Endodermal cell (in vitro differentiated cells): ENCODE measurements around the gene ZNF582. TPM values are rescaled to one million over a fixed set of nuclear protein-coding genes. Genes with fewer than 3 reads are reported as not detected.
A peak's percentile ranks its signal among the peaks of the same experiment; 100 is the strongest.

Experiments
- DNase-seq: peaks from one replicate; pipeline ENCODE4 v3.0.0-alpha.2; 2017
- H3K27ac ChIP-seq: 2 replicates; pipeline ENCODE4 v1.5.1; 2013; ENCODE audit warnings: mild to moderate bottlenecking, low read depth, low read length, moderate library complexity
- H3K27me3 ChIP-seq: 2 replicates; pipeline ENCODE4 v1.6.1; 2013; ENCODE audit warnings: mild to moderate bottlenecking, low read length, moderate library complexity; ENCODE audit not compliant: insufficient read depth, control insufficient read depth, poor library complexity, severe bottlenecking
- H3K36me3 ChIP-seq: 2 replicates; pipeline ENCODE4 v1.7.0; 2013; ENCODE audit warnings: mild to moderate bottlenecking, low read length, moderate library complexity; ENCODE audit not compliant: control insufficient read depth, insufficient read depth
- H3K4me1 ChIP-seq: one replicate; pipeline ENCODE4 v1.7.0; 2013; ENCODE audit warnings: low read length; ENCODE audit not compliant: control insufficient read depth, insufficient read depth
- H3K4me3 ChIP-seq: 2 replicates; pipeline ENCODE4 v1.5.1; 2013; ENCODE audit warnings: mild to moderate bottlenecking, low read length, moderate library complexity
- H3K9ac ChIP-seq: 2 replicates; pipeline ENCODE4 v1.6.1; 2013; ENCODE audit warnings: mild to moderate bottlenecking, low read length, moderate library complexity; ENCODE audit not compliant: poor library complexity, severe bottlenecking; ENCODE audit errors: extremely low read depth
- H3K9me3 ChIP-seq: 2 replicates; pipeline ENCODE4 v1.6.1; 2013; ENCODE audit warnings: mild to moderate bottlenecking, low read length, moderate library complexity; ENCODE audit not compliant: control insufficient read depth
- H3K27ac Mint-ChIP-seq: 2 replicates; pipeline ENCODE4 v1.8.0; 2020; ENCODE audit warnings: mixed read lengths
- H3K27me3 Mint-ChIP-seq: 2 replicates; pipeline ENCODE4 v1.8.0; 2021; ENCODE audit warnings: mild to moderate bottlenecking, mixed read lengths; ENCODE audit not compliant: insufficient read depth
- H3K36me3 Mint-ChIP-seq: 2 replicates; pipeline ENCODE4 v1.8.0; 2020; ENCODE audit warnings: low read depth, mixed read lengths
- H3K4me1 Mint-ChIP-seq: 2 replicates; pipeline ENCODE4 v1.8.0; 2020; ENCODE audit warnings: mixed read lengths
- H3K4me3 Mint-ChIP-seq: 2 replicates; pipeline ENCODE4 v1.8.0; 2020; ENCODE audit warnings: mild to moderate bottlenecking, moderate library complexity, mixed read lengths
- H3K9me3 Mint-ChIP-seq: 2 replicates; pipeline ENCODE4 v1.8.0; 2020; ENCODE audit warnings: mild to moderate bottlenecking, mixed read lengths
- WGBS, 2 experiments: methylation state at CpG; one replicate each; pipeline versions ENCODE4 v1.1.5 to v1.1.7; 2013; ENCODE audit warnings: missing lambda C conversion rate in 2 of 2, mixed read lengths in 1 of 2; ENCODE audit not compliant: insufficient coverage in 1 of 2, insufficient read length in 1 of 2; 5-methylcytosine and 5-hydroxymethylcytosine counted together
- total RNA-seq, 2 donors: library from RNA; stranded (reverse); fragmentation: NEBNext Ultra II Directional in 1 of 2; extraction: Animal tissue kit (Norgen Biotek cat#: 25700) in 1 of 2; gene quantifications; 2 replicates in 1 of 2; 3 replicates in 1 of 2; pipeline ENCODE4 v1.2.1, GENCODE V29; 2021
- TF ChIP-seq, protein P1 (sequence below): fragments of 200-600 bp; sonication (generic); conservative IDR thresholded peaks from 2 replicates; pipeline ENCODE4 v1.5.0; 2021; ENCODE audit warnings: antibody characterized with exemption, mild to moderate bottlenecking

Gene ZNF582
- total RNA-seq, 2 donors from 2014 or later: 6.4 to 6.8 TPM

- H3K36me3 ChIP-seq: no peaks in the 10 kb centered on the region
- no peak overlapping the region for H3K4me3 Mint-ChIP-seq
- no peaks in the 10 kb centered on the region for H3K27me3 Mint-ChIP-seq
- no peak overlapping the region for H3K4me3 ChIP-seq
- H3K9me3 ChIP-seq: peaks cover 26% of the 10 kb centered on the region
- no peaks in the 10 kb centered on the region for H3K4me1 Mint-ChIP-seq
- peaks cover 32% of the 10 kb centered on the region for H3K36me3 Mint-ChIP-seq
- H3K9me3 Mint-ChIP-seq: peaks cover 58% of the 10 kb centered on the region
- no peak overlapping the region for H3K27ac ChIP-seq
- no peak overlapping the region for H3K9ac ChIP-seq
- DNase-seq: no peak
- H3K27me3 ChIP-seq: no peaks in the 10 kb centered on the region
- WGBS, 2 experiments: 100% methylated on average over 1 of the region's 1 CpG; no CpG with 5 or more reads in 1 of the 2 experiments
- TF ChIP-seq, protein P1, sequence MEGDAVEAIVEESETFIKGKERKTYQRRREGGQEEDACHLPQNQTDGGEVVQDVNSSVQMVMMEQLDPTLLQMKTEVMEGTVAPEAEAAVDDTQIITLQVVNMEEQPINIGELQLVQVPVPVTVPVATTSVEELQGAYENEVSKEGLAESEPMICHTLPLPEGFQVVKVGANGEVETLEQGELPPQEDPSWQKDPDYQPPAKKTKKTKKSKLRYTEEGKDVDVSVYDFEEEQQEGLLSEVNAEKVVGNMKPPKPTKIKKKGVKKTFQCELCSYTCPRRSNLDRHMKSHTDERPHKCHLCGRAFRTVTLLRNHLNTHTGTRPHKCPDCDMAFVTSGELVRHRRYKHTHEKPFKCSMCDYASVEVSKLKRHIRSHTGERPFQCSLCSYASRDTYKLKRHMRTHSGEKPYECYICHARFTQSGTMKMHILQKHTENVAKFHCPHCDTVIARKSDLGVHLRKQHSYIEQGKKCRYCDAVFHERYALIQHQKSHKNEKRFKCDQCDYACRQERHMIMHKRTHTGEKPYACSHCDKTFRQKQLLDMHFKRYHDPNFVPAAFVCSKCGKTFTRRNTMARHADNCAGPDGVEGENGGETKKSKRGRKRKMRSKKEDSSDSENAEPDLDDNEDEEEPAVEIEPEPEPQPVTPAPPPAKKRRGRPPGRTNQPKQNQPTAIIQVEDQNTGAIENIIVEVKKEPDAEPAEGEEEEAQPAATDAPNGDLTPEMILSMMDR: no peak
- no peaks in the 10 kb centered on the region for H3K4me1 ChIP-seq
- no peak overlapping the region for H3K27ac Mint-ChIP-seq
Measured at GRCh38 chr19:56355517-56355916, 37.8 kb downstream of the ZNF582 start.

GRCh38 chr19:56351208-56351607 lies 42.1 kb downstream of the ZNF582 start:
- peaks cover 5% of the 10 kb centered on the region for H3K36me3 Mint-ChIP-seq
- TF ChIP-seq, protein P1: no peak
- H3K4me3 Mint-ChIP-seq: no peak overlapping the region
- no peak overlapping the region for H3K4me3 ChIP-seq
- H3K9me3 ChIP-seq: peaks cover 24% of the 10 kb centered on the region
- no peak overlapping the region for H3K27ac ChIP-seq
- no peaks in the 10 kb centered on the region for H3K27me3 Mint-ChIP-seq
- WGBS, 2 experiments: 74 to 79% methylated on average over 5 to 6 of the region's 6 CpGs
- no peak overlapping the region for H3K9ac ChIP-seq
- peaks cover 43% of the 10 kb centered on the region for H3K9me3 Mint-ChIP-seq
- no peaks in the 10 kb centered on the region for H3K36me3 ChIP-seq
- H3K27ac Mint-ChIP-seq: no peak overlapping the region
- H3K4me1 ChIP-seq: no peaks in the 10 kb centered on the region
- H3K27me3 ChIP-seq: no peaks in the 10 kb centered on the region
- no peak for DNase-seq
- peaks cover 6% of the 10 kb centered on the region for H3K4me1 Mint-ChIP-seq

DNA sequence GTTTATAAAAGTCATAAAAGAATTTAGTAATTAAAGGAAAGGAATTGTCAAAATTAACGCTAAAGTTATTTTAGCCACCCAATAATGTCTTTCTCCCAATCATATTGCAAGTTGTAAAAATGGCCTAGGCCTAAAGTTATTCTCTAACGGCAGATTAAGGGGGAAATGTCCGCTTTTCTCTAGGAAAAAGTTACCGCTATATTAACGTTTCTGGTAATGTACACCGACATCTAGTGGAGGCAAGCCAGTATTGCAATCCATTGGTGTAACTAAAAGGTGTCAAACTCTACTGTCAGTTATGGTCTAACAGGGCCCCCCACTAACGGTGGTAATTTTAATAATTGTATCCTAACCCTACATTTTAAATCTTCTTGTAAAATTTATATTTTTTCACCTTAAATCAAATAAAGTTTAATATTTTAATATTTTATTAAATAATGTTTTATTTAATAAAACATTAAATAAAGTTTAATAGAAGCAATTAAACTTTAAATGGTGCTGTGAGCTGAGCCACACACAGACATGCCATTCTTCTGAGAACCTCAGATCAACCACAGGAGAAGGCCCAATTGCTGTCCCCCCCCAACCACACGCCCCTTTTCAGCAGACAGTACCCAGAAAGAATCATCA lies 42.8 kb downstream of the ZNF582 start:
- H3K27me3 Mint-ChIP-seq: no peaks in the 10 kb centered on the region
- no peak overlapping the region for H3K9ac ChIP-seq
- 25 to 32% methylated on average over 5 to 7 of the region's 8 CpGs for WGBS, 2 experiments
- no peak overlapping the region for H3K27ac Mint-ChIP-seq
- H3K4me3 Mint-ChIP-seq: no peak overlapping the region
- peaks cover 6% of the 10 kb centered on the region for H3K4me1 Mint-ChIP-seq
- DNase-seq: peak; percentile 73
- TF ChIP-seq, protein P1: peak; percentile 88
- H3K4me3 ChIP-seq: no peak overlapping the region
- peaks cover 49% of the 10 kb centered on the region for H3K9me3 Mint-ChIP-seq
- H3K36me3 ChIP-seq: no peaks in the 10 kb centered on the region
- H3K27me3 ChIP-seq: no peaks in the 10 kb centered on the region
- no peaks in the 10 kb centered on the region for H3K36me3 Mint-ChIP-seq
- H3K27ac ChIP-seq: no peak overlapping the region
- H3K4me1 ChIP-seq: no peaks in the 10 kb centered on the region
- peaks cover 30% of the 10 kb centered on the region for H3K9me3 ChIP-seq
